GM18951 (cell line): ENCODE measurements around the gene CAPN2.
"Not testable (repeated sequence)": the region's sequence is repeated elsewhere in the genome, so short reads cannot be mapped to it uniquely, and the experiment has no call there.

Source experiments
- POLR2A ChIP-seq: IDR thresholded peaks from 4 replicates; pipeline ENCODE4 v1.6.1; 2011; ENCODE audit warnings: mild to moderate bottlenecking; ENCODE audit not compliant: insufficient read length, insufficient read depth; ENCODE audit errors: extremely low read depth
- in situ Hi-C: fragments of 300-500 bp; cut with MboI; formaldehyde crosslinking; loops from one replicate; pipeline ENCODE4 v1.12.0; 2022; ENCODE audit warnings: low sequenced_read_pairs, mixed read lengths, inconsistent platforms; ENCODE audit not compliant: unreplicated experiment

The CAPN2 gene

DNA sequence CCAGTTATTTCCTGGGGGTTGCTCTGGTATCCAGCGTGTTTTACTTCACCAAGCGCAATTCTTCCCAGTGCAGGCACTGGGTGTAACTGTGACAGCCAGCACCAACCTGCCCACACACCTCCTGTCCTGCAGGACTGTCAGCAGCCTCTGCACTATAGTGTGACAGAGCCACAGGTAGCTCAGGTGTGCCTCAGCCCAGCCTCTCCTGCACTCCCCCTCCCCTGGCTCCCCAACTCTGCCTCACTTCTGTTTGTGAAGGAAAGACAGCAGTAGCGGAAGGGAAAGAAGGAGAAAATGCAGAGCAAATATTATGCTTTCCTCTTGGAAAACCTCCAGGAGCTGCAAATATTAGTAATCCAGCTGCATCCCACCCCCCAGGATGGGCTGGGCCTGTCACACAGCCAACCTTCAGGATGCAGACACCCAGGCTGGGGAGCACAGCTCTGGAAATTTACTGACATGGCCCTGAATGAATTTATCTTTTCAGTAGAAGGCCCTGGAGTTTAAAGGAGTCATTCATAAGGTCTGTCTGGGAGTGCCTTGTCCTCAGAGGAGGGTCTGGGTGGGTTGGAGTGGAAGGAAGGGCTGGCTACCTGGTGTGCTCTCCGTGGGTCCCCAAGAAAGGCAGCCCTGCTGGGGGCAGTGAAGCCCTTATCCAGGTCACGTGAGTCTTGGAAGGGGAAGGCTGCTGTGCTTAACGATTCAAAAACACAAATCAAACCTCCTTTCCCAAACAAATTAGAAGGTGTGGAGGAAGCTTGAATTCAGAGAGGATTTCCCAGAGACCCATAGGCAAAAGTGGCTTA lies 20.9 kb downstream of the CAPN2 start:
- no peak for TF ChIP-seq POLR2A
- in situ Hi-C loops, result no loop called here

DNA sequence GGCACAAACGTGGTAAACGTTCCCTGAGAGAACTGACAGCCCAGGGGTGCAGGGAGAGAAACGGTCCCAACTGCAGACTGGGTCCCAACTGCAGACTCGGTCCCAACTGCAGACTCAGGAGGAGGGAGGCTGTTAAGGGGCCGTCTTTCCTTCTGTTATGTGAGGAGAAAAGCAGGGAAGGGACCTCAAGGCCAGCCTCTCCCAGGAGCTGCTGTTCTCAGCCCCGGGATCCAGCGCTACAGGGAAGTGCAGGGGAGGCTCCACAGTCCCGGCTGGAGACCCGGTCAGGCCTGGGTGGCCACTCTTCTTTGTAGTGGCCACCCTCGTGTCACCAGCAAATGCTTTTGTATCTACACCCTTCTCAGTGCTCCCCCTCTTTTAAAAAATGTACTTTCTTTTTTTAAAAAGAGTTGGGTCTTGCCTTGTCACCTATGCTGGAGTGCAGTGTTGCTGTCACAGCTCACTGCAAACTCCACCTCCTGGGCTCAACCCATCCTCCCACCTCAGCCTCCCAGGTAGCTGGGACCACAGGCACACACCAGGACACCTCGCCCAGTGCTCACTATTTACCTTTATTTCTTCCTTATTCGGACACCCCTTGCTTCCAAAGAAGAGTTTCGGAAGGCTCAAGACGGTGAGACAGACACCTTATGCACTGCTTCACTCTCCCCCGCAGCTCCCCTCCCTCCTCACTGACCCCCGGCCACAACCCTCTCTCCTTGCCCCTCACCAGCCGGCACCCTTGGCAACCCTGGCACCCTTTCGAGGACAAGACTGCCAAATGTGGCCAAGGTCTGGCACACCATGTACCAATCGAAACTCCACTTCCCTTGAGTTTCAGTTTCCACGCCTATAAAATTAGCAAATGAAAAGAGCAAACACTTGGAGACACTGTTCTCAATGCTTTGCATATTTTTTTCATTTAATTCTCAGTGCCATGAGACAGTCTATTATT lies 21.8 kb downstream of the CAPN2 start:
- in situ Hi-C loops, result no loop called here
- no peak for TF ChIP-seq POLR2A

DNA sequence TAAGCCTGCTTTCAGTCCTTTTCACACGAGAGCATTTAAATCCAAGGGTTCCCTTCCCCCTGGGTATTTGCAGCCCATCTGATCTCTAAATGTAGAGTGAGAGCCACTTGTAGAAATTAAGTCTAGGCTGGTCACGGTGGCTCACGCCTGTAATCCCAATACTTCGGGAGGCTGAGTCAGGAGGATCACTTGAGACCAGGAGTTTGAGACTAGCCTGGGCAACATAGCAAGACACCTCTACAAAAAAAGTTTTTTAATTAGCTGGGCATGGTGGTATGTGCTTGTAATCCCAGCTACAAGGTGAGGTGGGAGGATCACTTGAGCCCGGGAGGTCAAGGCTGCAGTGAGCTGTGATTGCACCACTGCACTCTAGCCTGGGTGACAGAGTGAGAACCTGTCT lies 24.3 kb downstream of the CAPN2 start:
- in situ Hi-C loops, result not testable (repeated sequence)

DNA sequence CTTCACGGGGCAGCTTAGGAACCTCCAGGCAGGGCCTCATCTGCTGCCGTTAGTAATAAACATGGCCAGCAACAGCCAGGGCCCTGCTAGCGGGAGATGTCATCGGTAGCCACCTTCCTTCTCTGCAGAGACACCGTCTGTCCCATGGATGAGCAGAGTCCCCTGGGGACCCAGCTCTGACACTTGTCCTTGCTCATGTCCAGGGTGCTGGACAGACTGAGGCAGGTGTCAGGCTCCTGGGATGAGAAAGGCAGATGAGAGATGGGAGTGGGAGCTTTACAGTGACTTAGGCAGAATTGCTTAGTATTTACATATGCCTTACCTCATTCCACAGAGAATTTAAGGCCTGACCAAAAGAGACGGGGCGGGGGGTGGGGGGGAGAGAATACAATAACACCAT lies 25.0 kb downstream of the CAPN2 start:
- in situ Hi-C loops, result no loop called here
- no peak for TF ChIP-seq POLR2A

DNA sequence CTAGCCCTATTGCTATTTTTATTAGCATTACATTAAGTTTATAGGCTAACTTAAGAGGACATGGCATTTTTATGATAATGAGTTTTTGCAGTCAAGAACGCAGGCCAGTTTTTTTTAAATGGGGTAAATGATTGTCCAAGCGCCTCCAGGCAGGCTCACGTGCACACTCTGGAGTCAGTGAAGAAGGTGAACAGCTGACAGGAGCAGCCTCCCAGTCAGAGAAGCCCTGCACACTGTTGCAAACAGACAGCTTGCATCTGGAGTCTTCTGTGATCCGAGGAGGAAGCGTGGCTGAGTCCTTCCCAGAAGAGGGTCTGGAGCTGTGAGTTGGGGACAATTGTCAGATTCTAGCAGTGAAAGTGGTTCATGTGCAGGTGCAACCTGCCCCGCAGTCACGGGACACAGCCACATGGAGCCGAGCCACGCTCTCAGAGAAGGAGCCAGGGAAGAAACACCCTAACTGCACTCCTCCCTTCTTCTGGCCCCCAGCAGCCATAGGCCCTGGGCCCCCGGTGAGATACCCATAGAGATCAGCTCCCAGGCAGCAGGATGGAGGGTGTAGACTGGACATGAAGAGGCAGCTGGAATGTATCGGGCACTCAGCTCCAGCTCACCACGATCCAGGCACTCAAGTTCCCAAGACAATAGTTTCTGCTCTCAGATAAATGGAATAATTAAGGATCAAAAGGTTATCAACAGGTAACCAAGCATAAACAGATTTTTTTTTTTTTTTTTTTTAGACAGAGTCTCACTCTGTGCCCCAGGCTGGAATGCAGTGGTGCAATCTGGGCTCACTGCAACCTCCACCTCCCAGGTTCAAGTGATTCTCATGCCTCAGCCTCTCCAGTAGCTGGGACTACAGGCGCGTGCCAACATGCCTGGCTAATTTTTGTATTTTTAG lies 26.4 kb downstream of the CAPN2 start:
- no peak for TF ChIP-seq POLR2A
- in situ Hi-C loops, result no loop called here

DNA sequence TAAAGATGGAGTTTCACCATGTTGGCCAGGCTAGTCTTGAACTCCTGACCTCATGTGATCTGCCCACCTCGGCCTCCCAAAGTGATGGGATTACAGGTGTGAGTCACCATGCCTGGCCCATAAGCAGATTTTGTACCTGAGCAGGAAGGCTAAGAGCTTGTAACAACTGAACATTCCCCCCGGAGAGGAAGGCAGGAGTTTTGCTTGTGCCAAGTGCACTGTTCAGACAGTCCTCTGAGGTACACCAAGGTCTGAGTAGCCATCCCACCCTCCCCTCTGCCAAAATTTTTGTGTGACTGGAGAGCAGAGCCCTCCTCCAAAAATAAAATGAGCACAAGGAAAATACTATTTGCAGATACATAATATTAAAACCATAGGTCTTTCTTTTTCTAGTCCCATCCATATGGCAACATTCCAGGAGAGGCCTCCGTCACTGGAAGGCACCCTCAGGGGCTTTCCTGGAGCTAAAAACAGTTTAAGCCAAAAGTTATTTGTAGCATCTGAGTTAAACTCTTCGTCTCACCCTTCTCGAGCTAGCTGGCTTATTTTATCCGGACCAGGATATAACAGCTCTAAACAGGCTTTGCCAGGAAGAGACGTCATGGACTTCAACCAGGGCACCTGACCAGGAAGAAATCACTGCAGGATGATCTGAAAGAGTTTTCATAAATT lies 27.2 kb downstream of the CAPN2 start:
- no peak for TF ChIP-seq POLR2A
- in situ Hi-C loops, result no loop called here

DNA sequence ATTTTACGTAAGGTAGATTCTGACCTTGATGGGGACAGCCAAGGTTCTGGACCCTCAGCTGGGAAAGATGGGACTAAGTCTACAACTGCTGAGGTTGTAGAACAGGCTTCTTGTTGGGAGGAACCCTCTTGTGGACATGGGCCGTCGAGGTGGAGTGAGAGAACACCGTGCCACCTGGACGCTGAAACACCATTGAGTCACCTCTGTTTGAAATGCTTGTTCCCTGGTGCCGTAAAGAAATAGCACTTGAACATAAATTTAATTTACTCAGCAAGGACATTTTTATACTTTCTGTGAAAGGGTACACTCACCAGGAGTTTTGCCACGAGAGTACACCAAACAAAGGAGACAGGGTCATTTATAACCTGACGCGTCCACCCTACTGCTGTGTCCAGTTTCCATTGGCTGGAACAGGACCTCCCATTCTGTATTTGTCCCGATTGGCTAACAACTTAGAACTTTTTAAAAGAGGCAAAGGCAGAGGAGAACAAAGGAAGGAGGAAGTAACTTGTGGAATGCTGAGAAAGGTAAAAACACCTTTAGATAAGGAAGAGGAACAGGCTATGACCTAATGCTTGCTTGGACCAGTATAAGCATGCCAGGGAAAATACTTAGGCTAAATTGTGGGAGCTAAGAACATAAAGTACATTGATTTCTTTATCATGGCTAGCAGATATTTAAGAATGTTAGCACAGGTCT lies 27.8 kb downstream of the CAPN2 start:
- in situ Hi-C loops, result not testable (repeated sequence)

DNA sequence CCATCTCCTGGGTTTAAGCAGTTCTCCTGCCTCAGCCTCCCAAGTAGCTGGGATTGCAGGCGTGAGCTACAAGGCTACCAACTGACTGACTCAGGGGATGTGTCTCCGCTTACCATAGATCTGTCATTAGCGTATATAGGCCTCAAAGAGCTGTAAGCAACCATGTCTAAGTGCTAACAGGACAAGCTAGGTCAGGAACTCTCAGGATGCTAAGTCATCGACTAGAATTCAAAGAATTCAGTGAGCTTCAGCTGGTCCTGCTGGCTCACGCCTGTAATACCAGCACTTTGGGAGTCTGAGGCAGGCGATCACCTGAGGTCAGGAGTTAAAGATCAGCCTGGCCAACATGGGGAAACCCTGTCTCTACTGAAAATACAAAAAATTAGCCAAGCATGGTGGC lies 29.5 kb downstream of the CAPN2 start:
- no peak for TF ChIP-seq POLR2A
- in situ Hi-C loops, result no loop called here

DNA sequence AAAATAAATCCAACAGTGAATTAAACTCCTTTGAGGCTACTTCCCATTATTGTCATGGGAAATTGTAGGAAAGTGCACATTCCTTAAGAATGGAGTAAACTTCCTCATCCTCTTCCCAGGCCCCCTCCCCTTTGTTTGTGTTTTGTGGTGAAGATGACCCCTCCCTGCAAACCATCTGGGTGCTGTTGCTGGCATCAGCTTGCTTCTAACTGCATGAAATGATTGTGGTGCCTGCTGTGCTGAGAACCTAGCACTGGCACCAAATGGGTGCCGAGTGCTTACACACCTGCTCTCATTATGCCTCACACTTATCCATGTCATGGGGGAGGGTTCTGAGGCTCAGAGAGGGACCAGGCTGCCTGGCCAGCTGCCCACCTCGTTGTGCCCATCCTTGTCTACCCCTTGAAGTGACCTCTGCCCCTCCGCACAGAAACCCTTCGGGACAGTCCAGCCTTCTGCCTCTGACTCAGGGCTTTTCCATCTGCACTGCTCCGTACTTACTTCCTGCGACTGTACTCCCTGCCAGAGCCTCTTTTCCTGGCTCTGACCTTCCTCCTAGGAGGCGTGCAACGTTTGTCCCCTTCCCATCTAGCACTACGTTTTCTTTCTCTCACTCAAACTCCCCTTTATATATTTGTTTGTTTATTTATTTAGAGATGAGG lies 30.6 kb downstream of the CAPN2 start:
- no peak for TF ChIP-seq POLR2A

DNA sequence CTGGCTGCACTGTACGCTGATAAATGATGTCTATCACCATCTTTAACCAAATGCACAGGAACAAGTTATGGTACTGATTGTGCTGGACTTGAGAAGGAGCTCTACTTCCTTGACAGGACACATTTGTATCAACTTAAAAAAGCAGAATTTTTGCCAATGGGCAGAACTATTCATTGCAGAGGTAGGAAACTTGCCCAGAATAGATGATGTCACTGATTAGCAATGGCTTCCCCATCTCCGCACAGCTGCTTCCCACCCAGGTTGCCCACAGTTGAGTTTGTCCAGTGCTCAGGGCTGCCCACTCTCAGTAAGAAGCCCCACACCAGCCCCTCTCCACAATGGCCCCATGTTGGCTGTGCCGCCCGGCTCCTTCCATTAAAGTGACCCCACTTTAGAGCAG lies 33.4 kb downstream of the CAPN2 start:
- no peak for TF ChIP-seq POLR2A
- in situ Hi-C loops, result no loop called here

More for the DNA sequence above, 30.6 kb downstream of the CAPN2 start:
- in situ Hi-C loops, result no loop called here

DNA sequence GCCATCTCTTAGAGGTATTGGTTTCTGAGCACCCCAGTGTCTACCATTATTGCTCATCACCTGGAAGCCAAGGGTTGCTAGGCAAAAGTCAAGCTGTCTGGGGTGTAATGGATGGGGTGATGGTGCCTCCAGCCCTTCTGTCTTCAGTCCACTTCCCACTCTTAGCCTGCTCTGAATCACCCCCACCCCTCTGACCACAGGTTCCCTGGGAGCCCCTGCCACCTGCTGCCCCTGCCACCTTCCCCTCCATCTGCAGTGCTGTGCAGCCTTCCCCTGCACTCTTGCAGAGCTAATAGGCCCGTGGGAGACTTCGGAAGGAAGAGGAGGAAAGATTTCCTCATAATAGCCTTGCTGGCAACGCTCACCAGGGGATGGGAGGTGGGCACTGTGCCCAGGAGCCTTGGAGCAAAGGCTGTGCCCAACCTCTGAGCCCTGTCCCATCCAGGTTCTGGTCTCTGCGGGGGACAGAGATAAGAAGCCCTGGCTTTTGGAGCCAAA lies 35.5 kb downstream of the CAPN2 start:
- in situ Hi-C loops, result no loop called here
- TF ChIP-seq POLR2A, result no peak
